GM12878 (cell line): Measurements from ENCODE around the gene TWF1. TPM values are rescaled to one million over a fixed set of nuclear protein-coding genes. Genes with fewer than 3 reads are reported as not detected.
A peak's percentile ranks its signal among the peaks of the same experiment; 100 is the strongest.
"Not testable (repeated sequence)": the region's sequence is repeated elsewhere in the genome, so short reads cannot be mapped to it uniquely, and the experiment has no call there.

ENCODE experiments used
- ATAC-seq: fragments of 200-7000 bp; cut with Tn5 transposase; 3 replicates; pipeline ENCODE4 v1.9.1; 2020; ENCODE audit warnings: mild to moderate bottlenecking, moderate library complexity
- BruUV-seq: library from RNA; stranded (reverse); fragments of 400-500 nt; replicated peaks from 2 replicates; lab custom pipeline; 2021; lab: Mats Ljungman, UMichigan
- CTCF ChIA-PET: fragments of 300-600 bp; sonication (Branson Sonifier 250); formaldehyde crosslinking; extraction: SDS; loops from one replicate; lab custom pipeline; 2021; ENCODE audit warnings: inconsistent platforms; lab: Yijun Ruan, JAX
- POLR2A ChIA-PET: fragments of 350-600 bp; formaldehyde crosslinking; extraction: SDS; loops from one replicate; lab custom pipeline; 2021; ENCODE audit warnings: inconsistent platforms; lab: Charles Lee
- RAD21 ChIA-PET: fragments of 300-600 bp; sonication (Branson Sonifier 250); formaldehyde crosslinking; loops from one replicate; lab custom pipeline; 2023; ENCODE audit warnings: antibody characterized with exemption; ENCODE audit not compliant: unreplicated experiment; lab: Charles Lee
- SMC1A ChIA-PET: fragments of 300-600 bp; sonication (Branson Sonifier 250); formaldehyde crosslinking; loops from one replicate; lab custom pipeline; 2023; ENCODE audit not compliant: unreplicated experiment, uncharacterized antibody; lab: Charles Lee
- DNase-seq: peaks from one replicate; pipeline ENCODE4 v3.0.0-alpha.2; 2011; ENCODE audit warnings: low read depth, low spot score
- FAIRE-seq: peaks from 3 replicates; lab custom pipeline; 2011; peaks lifted over from hg19 to GRCh38; lab: Jason Lieb, UNC
- H2AFZ ChIP-seq: 2 replicates; pipeline ENCODE4 v1.6.0; 2011; ENCODE audit warnings: low read depth, low read length, control low read depth; ENCODE audit not compliant: control insufficient read depth
- H3K27ac ChIP-seq: 2 replicates; pipeline ENCODE4 v1.5.1; 2011; ENCODE audit warnings: control low read depth; ENCODE audit not compliant: control insufficient read depth, insufficient read depth
- H3K27me3 ChIP-seq, 2 experiments: replicated peaks in 1 of 2; 2 replicates each; pipeline versions ENCODE4 v1.6.0 to v1.6.1; 2011; ENCODE audit warnings: low read length in 1 of 2; ENCODE audit not compliant: control insufficient read depth in 2 of 2, insufficient read depth in 2 of 2
- H3K36me3 ChIP-seq, 2 experiments: 2 replicates each; pipeline ENCODE4 v1.5.1; 2011; ENCODE audit warnings: low read length in 1 of 2; ENCODE audit not compliant: control insufficient read depth in 2 of 2, insufficient read depth in 2 of 2
- H3K4me1 ChIP-seq: 2 replicates; pipeline ENCODE4 v1.6.1; 2011; ENCODE audit warnings: mild to moderate bottlenecking, low read length, moderate library complexity, mixed read lengths; ENCODE audit not compliant: control insufficient read depth, insufficient read depth
- H3K4me2 ChIP-seq: 2 replicates; pipeline ENCODE4 v1.6.0; 2011; ENCODE audit warnings: control low read depth; ENCODE audit not compliant: control insufficient read depth, insufficient read depth
- H3K4me3 ChIP-seq: fragments of 200-600 bp; sonication (generic); 2 replicates; pipeline ENCODE4 v1.5.1; 2016
- H3K79me2 ChIP-seq: 2 replicates; pipeline ENCODE4 v1.6.0; 2011; ENCODE audit warnings: low read length; ENCODE audit not compliant: control insufficient read depth, insufficient read depth
- H3K9ac ChIP-seq: 2 replicates; pipeline ENCODE4 v1.8.0; 2011; ENCODE audit warnings: low read length, control low read depth, mixed read lengths; ENCODE audit not compliant: control insufficient read depth, insufficient read depth
- H3K9me3 ChIP-seq: replicated peaks from 3 replicates; pipeline ENCODE4 v1.5.1; 2011; ENCODE audit warnings: mild to moderate bottlenecking, low read length; ENCODE audit not compliant: control insufficient read depth, insufficient read depth
- H4K20me1 ChIP-seq: 2 replicates; pipeline ENCODE4 v1.6.0; 2011; ENCODE audit not compliant: control insufficient read depth, insufficient read depth
- FOXM1 ChIP-seq: IDR thresholded peaks from 2 replicates; pipeline ENCODE4 v1.6.1; 2012; ENCODE audit warnings: low read depth, mild to moderate bottlenecking, inconsistent platforms, low read length, moderate library complexity
- MTA2 ChIP-seq: fragments of 450-650 bp; IDR thresholded peaks from 2 replicates; pipeline ENCODE4 v1.6.1; 2016; ENCODE audit warnings: low read depth, mild to moderate bottlenecking, moderate library complexity
- NR2C1 ChIP-seq: fragments of 450-650 bp; IDR thresholded peaks from 2 replicates; pipeline ENCODE4 v1.6.1; 2017; ENCODE audit warnings: antibody characterized with exemption, mild to moderate bottlenecking, moderate library complexity
- SMAD5 ChIP-seq: IDR thresholded peaks from 2 replicates; pipeline ENCODE4 v1.6.1; 2016; ENCODE audit warnings: antibody characterized with exemption, low read depth
- SMARCA5 ChIP-seq: fragments of 450-650 bp; IDR thresholded peaks from 2 replicates; pipeline ENCODE4 v1.6.1; 2017; ENCODE audit warnings: mild to moderate bottlenecking
- TCF3 ChIP-seq: IDR thresholded peaks from 2 replicates; pipeline ENCODE4 v1.6.1; 2012; ENCODE audit warnings: low read depth, mild to moderate bottlenecking, low read length, borderline replicate concordance; ENCODE audit not compliant: insufficient read depth
- ZNF622 ChIP-seq: fragments of 450-650 bp; IDR thresholded peaks from 2 replicates; pipeline ENCODE4 v1.6.1; 2017; ENCODE audit warnings: mild to moderate bottlenecking, inconsistent platforms
- WGBS: methylation state at CpG from one replicate; pipeline ENCODE4 v1.1.6; 2016; ENCODE audit warnings: low lambda C conversion rate; ENCODE audit not compliant: insufficient replicate concordance, insufficient coverage; ENCODE audit errors: missing lambda C conversion rate; 5-methylcytosine and 5-hydroxymethylcytosine counted together
- in situ Hi-C: fragments of 300-500 bp; cut with MboI; formaldehyde crosslinking; loops from 9 replicates; pipeline ENCODE4 v1.14.3; 2018; ENCODE audit warnings: mixed read lengths
- intact Hi-C: fragments of 100-400 bp; cut with micrococcal nuclease; formaldehyde crosslinking; loops from one replicate; pipeline ENCODE4 v1.14.2; 2022; ENCODE audit not compliant: unreplicated experiment
- polyA plus RNA-seq, 11 experiments: library from polyadenylated mRNA; depleted of rRNA in 4 of 11; unstranded in 6 of 11; stranded (reverse) in 5 of 11; fragments of >200 nt; fragmentation: Nextera tagmentation in 4 of 11; fragmentation: Illumina TruSeq in 1 of 11; extraction: Ambion mirVana in 4 of 11; extraction: Trizol in 1 of 11; gene quantifications; 1 replicate in 1 of 11; 2 replicates in 10 of 11; pipeline versions ENCODE4 v1.2.1 to v1.2.3, GENCODE V29; 2011 to 2016; ENCODE audit warnings: inconsistent platforms in 2 of 11, missing spikeins in 2 of 11, low read depth in 1 of 11
- total RNA-seq, 4 experiments: library from RNA; depleted of rRNA in 3 of 4; stranded (reverse); fragments of >200 nt in 3 of 4; fragmentation: Illumina TruSeq in 1 of 4; extraction: Trizol in 1 of 4; gene quantifications; 2 replicates each; pipeline versions ENCODE4 v1.2.1 to v1.2.3, GENCODE V29; 2013 to 2021

The TWF1 gene
- total and polyA plus RNA-seq, 10 of the 15 experiments (the other 5 are each of a cell fraction or from before 2014, with no cell fraction given): 8.7 to 23.5 (median 18.4) TPM

DNA sequence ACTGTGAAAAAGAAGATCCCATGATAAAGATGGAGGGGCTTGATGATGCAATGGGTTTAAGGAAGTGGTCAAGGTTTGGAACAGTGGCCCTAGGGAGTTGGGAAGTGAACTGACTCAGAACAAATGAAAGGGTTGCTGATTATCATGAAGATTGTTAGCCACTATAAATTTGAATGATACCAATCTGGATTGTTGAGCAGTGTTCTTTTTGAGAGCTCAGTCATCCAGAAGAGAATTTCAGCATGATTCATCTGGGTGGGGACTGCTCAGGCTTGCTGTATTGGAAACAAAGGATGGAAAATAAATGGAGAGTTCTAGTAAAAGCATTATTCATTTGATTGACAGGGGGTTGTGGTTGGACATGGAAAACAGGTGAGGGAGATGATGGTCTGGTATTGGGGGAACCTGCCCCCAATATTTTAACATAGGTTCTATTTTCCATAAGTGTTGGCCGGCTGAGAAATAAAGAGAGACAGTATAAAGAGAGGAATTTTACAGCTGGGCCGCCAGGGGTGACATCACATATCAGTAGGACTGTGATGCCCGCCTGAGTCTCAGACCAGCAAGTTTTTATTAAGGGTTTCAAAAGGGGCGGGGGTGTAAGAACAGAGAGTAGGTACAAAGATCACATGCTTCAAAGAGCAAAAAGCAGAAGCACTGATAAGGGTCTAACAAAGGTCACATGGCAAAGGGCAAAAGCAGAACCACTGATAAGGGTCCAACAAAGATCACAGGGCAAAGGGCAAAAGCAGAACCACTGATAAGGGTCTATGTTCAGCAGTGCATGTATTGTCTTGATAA lies 41.5 kb upstream of the TWF1 start:
- H2AFZ ChIP-seq, H4K20me1 ChIP-seq, H3K79me2 ChIP-seq, H3K4me2 ChIP-seq, H3K27ac ChIP-seq, H3K9me3 ChIP-seq, FAIRE-seq, H3K27me3 ChIP-seq, H3K36me3 ChIP-seq, DNase-seq, H3K4me1 ChIP-seq, H3K9ac ChIP-seq, POLR2A ChIA-PET, intact Hi-C loops, H3K4me3 ChIP-seq, ATAC-seq, RAD21 ChIA-PET, in situ Hi-C loops: not testable (repeated sequence)
- TSS peak; percentile 41 for BruUV-seq
- TF ChIP-seq NR2C1: peak; percentile 33; the same call in 1 of the 2 replicates
- CTCF ChIA-PET: interaction anchor here (0.6 kb wide), 1 partner anchor 10 kb away, joined by 4 read pairs; no protein-coding TSS in a partner anchor
- WGBS: 100% methylated on average over 4 of the region's 4 CpGs
- SMC1A ChIA-PET: interaction anchor here (1.1 kb wide), 1 partner anchor 9 kb away, joined by 4 read pairs; no protein-coding TSS in a partner anchor

- intact Hi-C loops (no loop called here), in situ Hi-C loops (no loop called here)
- SMC1A ChIA-PET: interaction anchor here (1.0 kb wide), 1 partner anchor 10 kb away, joined by 3 read pairs; no protein-coding TSS in a partner anchor
- no peak overlapping the region for H3K4me2 ChIP-seq
- no peaks in the 10 kb centered on the region for H3K9me3 ChIP-seq
- no peak overlapping the region for H3K27ac ChIP-seq
- H2AFZ ChIP-seq: no peak overlapping the region
- FAIRE-seq: no peak
- no peaks in the 10 kb centered on the region; a peak in 3 of 4 replicates for H3K36me3 ChIP-seq
- no peaks in the 10 kb centered on the region for H3K27me3 ChIP-seq
- CTCF ChIA-PET: interaction anchor here (2.6 kb wide), 1 partner anchor 9 kb away, joined by 5 read pairs; no protein-coding TSS in a partner anchor
- no TSS peak for BruUV-seq
- no peak overlapping the region for H3K4me3 ChIP-seq
- H3K9ac ChIP-seq: no peak overlapping the region
- 100% methylated on average over 1 of the region's 1 CpG for WGBS
- H3K79me2 ChIP-seq: no peaks in the 10 kb centered on the region; the same call in 1 of the 2 replicates
- no peak for ATAC-seq
- no peaks in the 10 kb centered on the region for H3K4me1 ChIP-seq
- no peak for TF ChIP-seq FOXM1
- TF ChIP-seq ZNF622: no peak
- TF ChIP-seq SMAD5: no peak
- TF ChIP-seq MTA2: no peak
- no peak for TF ChIP-seq SMARCA5
- TF ChIP-seq TCF3: no peak
- TF ChIP-seq, all 136 proteins: peak for 0
- ChIA-PET POLR2A (interaction anchor here (0.7 kb wide), 1 partner anchor 55 kb away, joined by 4 read pairs; no protein-coding TSS in a partner anchor), RAD21 (no interaction called here)
- no peaks in the 10 kb centered on the region for H4K20me1 ChIP-seq
- no peak for DNase-seq
Observed at GRCh38 chr12:43842259-43842658, 36.1 kb upstream of the TWF1 start.
